Left colon (tissue), 2 donors: ENCODE data around the gene MAG. TPM values are rescaled to one million over a fixed set of nuclear protein-coding genes. Genes with fewer than 3 reads are reported as not detected.
"Not testable (repeated sequence)": the region's sequence is repeated elsewhere in the genome, so short reads cannot be mapped to it uniquely, and the experiment has no call there.

Experiments used
- ATAC-seq: fragments of 200-7000 bp; cut with Tn5 transposase; one replicate; pipeline ENCODE4 v1.9.1; 2020; ENCODE audit warnings: mild to moderate bottlenecking, moderate library complexity
- DNase-seq, 2 donors: peaks; one replicate each; pipeline ENCODE4 v3.0.0-alpha.2; 2020
- intact Hi-C, 2 donors: fragments of 100-400 bp; cut with DNase I in 1 of 2; cut with micrococcal nuclease in 1 of 2; formaldehyde crosslinking; loops; one replicate each; pipeline versions ENCODE4 v1.11.2 to v1.14.0; 2022; cut with DNase I, micrococcal nuclease
- total RNA-seq, 2 donors: library from RNA; stranded (reverse); fragmentation: NEBNext Ultra II Directional; extraction: Animal tissue kit (Norgen Biotek cat#: 25700); gene quantifications; one replicate each; pipeline ENCODE4 v1.2.1, GENCODE V29; 2021
- donor health status: DM: no; HTN: no; CAD: no.
- donor health status: DM: yes; HTN: yes; CAD: no.

Gene MAG
- total RNA-seq, 2 donors from 2014 or later = not detected

- DNase-seq (no peak), ATAC-seq (no peak)
Measured at GRCh38 chr19:35349614-35350521, 57.9 kb downstream of the MAG start.

GRCh38 chr19:35350591-35350990 is 58.6 kb downstream of the MAG start:
- intact Hi-C loops = loop anchor here (5.0 to 10.0 kb wide), 2 partner anchors 142 to 144 kb away; partner anchors contain the start of gene KRTDAP (in 2 of the 2)
- DNase-seq = no peak
- no peak for ATAC-seq

More at GRCh38 chr19:35349614-35350521, 57.9 kb downstream of the MAG start:
- intact Hi-C loops = loop anchor here (5.0 to 10.0 kb wide), 2 partner anchors 142 to 145 kb away; partner anchors contain the start of gene KRTDAP (in 2 of the 2)

- DNase-seq (no peak), ATAC-seq (no peak)
- intact Hi-C loops = loop anchor here (5.0 to 10.0 kb wide), 2 partner anchors 141 to 143 kb away; partner anchors contain the start of gene KRTDAP (in 2 of the 2)
Measured at GRCh38 chr19:35351411-35352176, 59.6 kb downstream of the MAG start.

- DNase-seq (no peak), ATAC-seq (no peak)
- intact Hi-C loops = loop anchor here (5.0 to 10.0 kb wide), 2 partner anchors 140 to 143 kb away; partner anchors contain the start of gene KRTDAP (in 2 of the 2)
Measured at GRCh38 chr19:35352177-35352447, 60.2 kb downstream of the MAG start.

GRCh38 chr19:35352448-35353304 is 60.7 kb downstream of the MAG start:
- ATAC-seq = peak; percentile 83
- intact Hi-C loops = loop anchor here (5.0 to 10.0 kb wide), 2 partner anchors 140 to 142 kb away; partner anchors contain the start of gene KRTDAP (in 2 of the 2)
- peak; percentile 50 to 66 for DNase-seq

- ATAC-seq = no peak
- intact Hi-C loops = loop anchor here (5.0 to 10.0 kb wide), 2 partner anchors 139 to 141 kb away; partner anchors contain the start of gene KRTDAP (in 2 of the 2)
- DNase-seq = no peak
Measured at GRCh38 chr19:35353635-35354034, 61.7 kb downstream of the MAG start.

- ATAC-seq = no peak
- DNase-seq = no peak
- intact Hi-C loops = loop anchor here (5.0 to 10.0 kb wide), 2 partner anchors 137 to 140 kb away; partner anchors contain the start of gene KRTDAP (in 2 of the 2)
Measured at GRCh38 chr19:35354898-35355297, 62.9 kb downstream of the MAG start.

- intact Hi-C loops = loop anchor here in 1 of 2 donors (10.0 kb wide), 1 partner anchor 139 kb away; the partner anchor contains the start of gene KRTDAP
- DNase-seq (no peak), ATAC-seq (no peak)
Measured at GRCh38 chr19:35355791-35356460, 64.0 kb downstream of the MAG start.

GRCh38 chr19:35357867-35358573 is 66.1 kb downstream of the MAG start, which contains the start of gene FFAR3:
FFAR3 (plus strand) TSS chr19:35358460; CDS start chr19:35358891, 431 bp downstream.
- ATAC-seq (no peak), DNase-seq (peak in 1 of 2 donors; percentile 41)
- intact Hi-C loops = loop anchor here in 1 of 2 donors (10.0 kb wide), 1 partner anchor 137 kb away; the partner anchor contains the start of gene KRTDAP

GRCh38 chr19:35358834-35359233 is 66.9 kb downstream of the MAG start:
- ATAC-seq, DNase-seq: not testable (repeated sequence)
- intact Hi-C loops = loop anchor here in 1 of 2 donors (10.0 kb wide), 1 partner anchor 136 kb away; the partner anchor contains the start of gene KRTDAP

GRCh38 chr19:35359395-35359794 is 67.4 kb downstream of the MAG start:
- intact Hi-C loops = loop anchor here in 1 of 2 donors (10.0 kb wide), 1 partner anchor 135 kb away; the partner anchor contains the start of gene KRTDAP
- DNase-seq, ATAC-seq: not testable (repeated sequence)

- intact Hi-C loops, DNase-seq, ATAC-seq: not testable (repeated sequence)
Measured at GRCh38 chr19:35360081-35360480, 68.1 kb downstream of the MAG start.

- ATAC-seq (no peak), DNase-seq (no peak)
- intact Hi-C loops = no loop called here
Measured at GRCh38 chr19:35360880-35361420, 69.0 kb downstream of the MAG start.

- ATAC-seq (no peak), DNase-seq (no peak)
- intact Hi-C loops = no loop called here
Measured at GRCh38 chr19:35362261-35363000, 70.5 kb downstream of the MAG start.

- intact Hi-C loops = no loop called here
- DNase-seq (no peak), ATAC-seq (no peak)
Measured at GRCh38 chr19:35363001-35363590, 71.1 kb downstream of the MAG start.
